A549 (cell line): ENCODE measurements around the gene CHST6.
"Not testable (repeated sequence)": the region's sequence is repeated elsewhere in the genome, so short reads cannot be mapped to it uniquely, and the experiment has no call there.

ENCODE experiments used
- CHD2 ChIP-seq: fragments of 150-350 bp; IDR thresholded peaks from 2 replicates; pipeline ENCODE4 v1.6.1; 2014; ENCODE audit warnings: low read length; ENCODE audit not compliant: partially characterized antibody
- EP300 ChIP-seq, 2 experiments: fragments of >200 bp; sonication (Bioruptor Twin); formaldehyde crosslinking; IDR thresholded peaks; 2 replicates in 1 of 2; 3 replicates in 1 of 2; pipeline ENCODE4 v1.6.1; 2016 to 2017
- GATA3 ChIP-seq: IDR thresholded peaks from 2 replicates; pipeline ENCODE4 v1.6.1; 2012; ENCODE audit warnings: borderline replicate concordance
- JUN ChIP-seq, 2 experiments: fragments of >200 bp; sonication (Bioruptor Twin); formaldehyde crosslinking; IDR thresholded peaks; 2 replicates in 1 of 2; 3 replicates in 1 of 2; pipeline ENCODE4 v1.6.1; 2016 to 2017
- KDM1A ChIP-seq: fragments of 200-600 bp; sonication (generic); IDR thresholded peaks from 2 replicates; pipeline ENCODE4 v1.6.1; 2016; ENCODE audit warnings: low read depth, mild to moderate bottlenecking
- MYC ChIP-seq: IDR thresholded peaks from 2 replicates; pipeline ENCODE4 v1.6.1; 2012; ENCODE audit warnings: mild to moderate bottlenecking, inconsistent platforms, low read length, improper control_type of control experiment, borderline replicate concordance
- POLR2A ChIP-seq: IDR thresholded peaks from 2 replicates; pipeline ENCODE4 v1.6.1; 2012; ENCODE audit warnings: mild to moderate bottlenecking, low read length
- ZNF302 ChIP-seq: fragments of 250-450 bp; sonication (Bioruptor Pico); IDR thresholded peaks from 2 replicates; pipeline ENCODE4 v1.9.0; 2021; ENCODE audit warnings: inconsistent platforms, mild to moderate bottlenecking, moderate library complexity
- TF ChIP-seq, protein P1 (sequence below): fragments of >200 bp; sonication (Bioruptor Twin); formaldehyde crosslinking; IDR thresholded peaks from 3 replicates; pipeline ENCODE4 v1.5.1; 2016

DNA sequence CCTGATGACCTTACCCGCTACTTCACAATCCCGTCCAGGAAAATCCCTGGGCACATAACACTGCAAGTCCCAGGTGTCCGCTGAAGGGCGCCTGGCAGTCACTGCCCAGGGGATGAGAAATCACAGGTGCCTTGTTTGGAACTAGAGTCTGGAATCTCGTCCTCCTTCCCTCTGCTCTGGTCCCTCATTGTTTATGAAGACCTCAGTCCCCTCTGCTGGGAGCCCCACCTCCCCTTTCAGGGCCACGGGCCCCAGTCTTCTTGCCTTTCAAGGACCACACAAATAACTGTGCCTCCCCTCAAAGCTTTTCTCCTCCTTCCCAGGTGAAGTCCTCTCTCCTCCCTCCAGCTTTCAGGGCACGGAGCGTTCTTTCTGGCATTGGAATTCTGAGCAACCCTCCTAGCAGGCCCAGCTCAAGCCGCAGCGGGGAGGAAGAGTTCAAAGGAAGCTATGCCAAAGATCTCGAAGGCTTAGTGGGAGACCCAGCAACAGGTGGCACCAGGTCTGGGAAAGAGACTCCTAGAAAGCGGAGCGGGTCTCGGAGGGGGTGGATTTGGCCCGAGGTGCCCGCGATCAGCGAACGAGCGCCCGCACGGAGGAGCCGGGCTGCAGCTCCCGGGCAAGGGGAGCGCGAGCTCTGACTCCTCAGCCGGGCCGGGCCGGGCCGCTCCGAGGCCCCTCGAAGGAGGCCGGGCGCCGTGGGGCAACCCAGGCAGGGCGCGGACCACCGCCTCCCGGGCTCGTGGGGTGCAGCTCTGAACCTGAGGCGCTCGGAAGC, 21.1 kb upstream of the CHST6 start:
- TF ChIP-seq, protein P1, sequence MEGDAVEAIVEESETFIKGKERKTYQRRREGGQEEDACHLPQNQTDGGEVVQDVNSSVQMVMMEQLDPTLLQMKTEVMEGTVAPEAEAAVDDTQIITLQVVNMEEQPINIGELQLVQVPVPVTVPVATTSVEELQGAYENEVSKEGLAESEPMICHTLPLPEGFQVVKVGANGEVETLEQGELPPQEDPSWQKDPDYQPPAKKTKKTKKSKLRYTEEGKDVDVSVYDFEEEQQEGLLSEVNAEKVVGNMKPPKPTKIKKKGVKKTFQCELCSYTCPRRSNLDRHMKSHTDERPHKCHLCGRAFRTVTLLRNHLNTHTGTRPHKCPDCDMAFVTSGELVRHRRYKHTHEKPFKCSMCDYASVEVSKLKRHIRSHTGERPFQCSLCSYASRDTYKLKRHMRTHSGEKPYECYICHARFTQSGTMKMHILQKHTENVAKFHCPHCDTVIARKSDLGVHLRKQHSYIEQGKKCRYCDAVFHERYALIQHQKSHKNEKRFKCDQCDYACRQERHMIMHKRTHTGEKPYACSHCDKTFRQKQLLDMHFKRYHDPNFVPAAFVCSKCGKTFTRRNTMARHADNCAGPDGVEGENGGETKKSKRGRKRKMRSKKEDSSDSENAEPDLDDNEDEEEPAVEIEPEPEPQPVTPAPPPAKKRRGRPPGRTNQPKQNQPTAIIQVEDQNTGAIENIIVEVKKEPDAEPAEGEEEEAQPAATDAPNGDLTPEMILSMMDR: not testable (repeated sequence)
- not testable (repeated sequence) for TF ChIP-seq CHD2; POLR2A; ZNF302; KDM1A; EP300 (IDR thresholded peaks at IDR 0.05); GATA3; MYC; JUN (IDR thresholded peaks at IDR 0.05)
